Measurements from ENCODE around the gene PDK2.

Gene PDK2

GRCh38 chr17:50114401-50114800 is 19.2 kb downstream of the PDK2 start:
- TF ChIP-seq CTCF (IDR thresholded peaks at IDR 0.05; ENCODE audit: control insufficient read depth, extremely low read depth, insufficient read depth): no peak
- no peak for DNase-seq (ENCODE audit: low read depth)
- no peak overlapping the region for H3K4me3 ChIP-seq (ENCODE audit: low read depth, low read length)

- DNase-seq (ENCODE audit: low read depth): no peak
- peak; percentile 35; the same call in 1 of the 2 replicates for TF ChIP-seq CTCF (IDR thresholded peaks at IDR 0.05; ENCODE audit: control insufficient read depth, extremely low read depth, insufficient read depth)
Measured at GRCh38 chr17:50114849-50115357, 19.8 kb downstream of the PDK2 start.

GRCh38 chr17:50115756-50116155 is 20.6 kb downstream of the PDK2 start:
- DNase-seq (ENCODE audit: low read depth): no peak

More at GRCh38 chr17:50114849-50115357, 19.8 kb downstream of the PDK2 start:
- H3K4me3 ChIP-seq (ENCODE audit: low read depth, low read length): no peak overlapping the region

GRCh38 chr17:50117202-50118051 is 22.3 kb downstream of the PDK2 start:
- no peak overlapping the region for H3K4me3 ChIP-seq (ENCODE audit: low read depth, low read length)
- TF ChIP-seq CTCF (IDR thresholded peaks at IDR 0.05; ENCODE audit: control insufficient read depth, extremely low read depth, insufficient read depth): 0 out of 2 replicates have a peak, but pooled peaks have one; percentile 10
- DNase-seq (ENCODE audit: low read depth): no peak

More at GRCh38 chr17:50115756-50116155, 20.6 kb downstream of the PDK2 start:
- TF ChIP-seq CTCF (IDR thresholded peaks at IDR 0.05; ENCODE audit: control insufficient read depth, extremely low read depth, insufficient read depth): no peak
- no peak overlapping the region for H3K4me3 ChIP-seq (ENCODE audit: low read depth, low read length)

- no peak for DNase-seq (ENCODE audit: low read depth)
- H3K4me3 ChIP-seq (ENCODE audit: low read depth, low read length): no peak overlapping the region
- no peak for TF ChIP-seq CTCF (IDR thresholded peaks at IDR 0.05; ENCODE audit: control insufficient read depth, extremely low read depth, insufficient read depth)
Measured at GRCh38 chr17:50118076-50118827, 23.1 kb downstream of the PDK2 start.

GRCh38 chr17:50118828-50119218 is 23.7 kb downstream of the PDK2 start:
- no peak overlapping the region for H3K4me3 ChIP-seq (ENCODE audit: low read depth, low read length)
- no peak for DNase-seq (ENCODE audit: low read depth)
- TF ChIP-seq CTCF (IDR thresholded peaks at IDR 0.05; ENCODE audit: control insufficient read depth, extremely low read depth, insufficient read depth): no peak

Data from LNCaP clone FGC (cell line).